Neural progenitor cell (in vitro differentiated cells): Measurements from ENCODE around the gene TMEM39B.

ENCODE experiments used
- CTCF ChIP-seq: fragments of 200-600 bp; sonication (generic); IDR thresholded peaks from 2 replicates; pipeline ENCODE4 v1.5.1; 2017; ENCODE audit warnings: antibody characterized with exemption, mild to moderate bottlenecking
- EZH2 ChIP-seq: fragments of 200-600 bp; sonication (generic); IDR thresholded peaks from 2 replicates; pipeline ENCODE4 v1.6.1; 2017; ENCODE audit warnings: antibody characterized with exemption, mild to moderate bottlenecking, moderate library complexity

- TF ChIP-seq CTCF (no peak), EZH2 (no peak)
These were observed 18.4 kb downstream of the TMEM39B start for GRCh38 chr1:32091176-32091575.
